SHP77 (cell line): ENCODE measurements around the gene SERTAD3.
"Not testable (repeated sequence)": the region's sequence is repeated elsewhere in the genome, so short reads cannot be mapped to it uniquely, and the experiment has no call there.

Experiments used
- DNase-seq, 2 experiments: peaks; one replicate each; lab custom pipeline; 2025; lab: John Stamatoyannopoulos, UW

Gene SERTAD3

DNA sequence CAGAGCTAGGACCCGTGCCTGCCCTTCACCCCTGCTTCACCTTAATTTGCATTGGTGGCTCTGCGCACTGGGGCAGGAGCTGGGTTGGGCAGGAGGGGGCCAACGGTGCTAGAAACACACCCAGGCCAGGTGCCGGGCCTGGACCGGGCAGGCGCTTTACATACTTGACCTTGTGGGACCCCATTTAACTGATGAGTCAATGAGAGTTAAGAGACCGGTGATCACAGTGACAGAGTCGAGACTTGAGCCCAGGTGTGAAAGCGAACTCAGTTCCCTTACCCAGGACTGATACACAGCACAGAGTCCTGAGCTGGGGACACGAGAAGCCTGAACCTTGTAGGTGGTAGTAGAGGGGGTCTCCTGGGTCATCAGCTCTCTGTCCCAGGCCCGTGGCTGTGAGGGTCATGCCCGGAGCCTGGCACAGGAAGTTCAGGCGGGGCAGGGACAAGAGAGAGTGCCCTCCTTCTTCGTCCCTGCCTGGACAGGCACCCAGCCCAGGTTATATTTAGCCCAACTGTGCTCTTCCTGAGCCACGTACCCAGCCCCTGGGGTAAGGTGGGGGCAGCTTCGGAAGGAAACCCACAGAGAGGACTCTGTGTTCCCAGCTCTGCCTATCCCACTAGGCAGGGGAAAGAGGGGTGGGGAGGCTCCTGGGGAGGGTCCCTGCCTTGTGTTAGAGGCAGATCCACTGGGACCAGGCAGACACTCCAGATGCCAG, 32.9 kb downstream of the SERTAD3 start:
- DNase-seq, result no peak

DNA sequence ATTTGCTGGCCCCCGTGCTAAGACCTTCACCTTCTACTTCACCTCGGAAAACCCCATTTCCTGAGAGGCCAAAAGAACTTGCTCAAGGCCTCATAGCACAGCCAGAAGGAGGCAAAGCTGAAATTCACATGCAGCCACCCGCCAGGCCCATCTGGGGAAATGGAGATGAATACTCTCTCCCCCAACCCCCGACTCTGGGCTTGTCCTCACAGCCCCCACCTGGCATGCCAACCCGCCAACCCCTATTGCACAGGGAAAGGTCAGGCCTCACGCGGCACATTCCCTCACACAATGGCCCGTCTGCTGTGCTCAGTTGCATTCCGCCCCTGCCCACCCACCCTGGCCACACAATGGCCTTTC, 34.1 kb downstream of the SERTAD3 start:
- no peak for DNase-seq

DNA sequence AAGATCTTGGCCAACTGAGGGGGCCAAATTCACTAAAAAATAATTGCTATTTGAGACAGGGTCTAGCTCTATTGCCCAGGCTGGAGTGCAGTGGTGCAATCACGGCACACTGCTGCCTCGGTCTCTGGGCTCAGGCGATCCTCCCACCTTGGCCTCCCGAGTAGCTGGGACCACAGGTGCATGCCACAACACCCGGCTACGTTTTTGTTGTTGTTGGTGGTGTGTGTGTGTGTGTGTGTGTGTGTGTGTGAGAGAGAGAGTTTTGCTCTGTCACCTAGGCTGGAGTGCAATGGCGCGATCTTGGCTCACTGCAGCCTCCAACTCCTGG, 35.6 kb downstream of the SERTAD3 start:
- DNase-seq, result not testable (repeated sequence)

DNA sequence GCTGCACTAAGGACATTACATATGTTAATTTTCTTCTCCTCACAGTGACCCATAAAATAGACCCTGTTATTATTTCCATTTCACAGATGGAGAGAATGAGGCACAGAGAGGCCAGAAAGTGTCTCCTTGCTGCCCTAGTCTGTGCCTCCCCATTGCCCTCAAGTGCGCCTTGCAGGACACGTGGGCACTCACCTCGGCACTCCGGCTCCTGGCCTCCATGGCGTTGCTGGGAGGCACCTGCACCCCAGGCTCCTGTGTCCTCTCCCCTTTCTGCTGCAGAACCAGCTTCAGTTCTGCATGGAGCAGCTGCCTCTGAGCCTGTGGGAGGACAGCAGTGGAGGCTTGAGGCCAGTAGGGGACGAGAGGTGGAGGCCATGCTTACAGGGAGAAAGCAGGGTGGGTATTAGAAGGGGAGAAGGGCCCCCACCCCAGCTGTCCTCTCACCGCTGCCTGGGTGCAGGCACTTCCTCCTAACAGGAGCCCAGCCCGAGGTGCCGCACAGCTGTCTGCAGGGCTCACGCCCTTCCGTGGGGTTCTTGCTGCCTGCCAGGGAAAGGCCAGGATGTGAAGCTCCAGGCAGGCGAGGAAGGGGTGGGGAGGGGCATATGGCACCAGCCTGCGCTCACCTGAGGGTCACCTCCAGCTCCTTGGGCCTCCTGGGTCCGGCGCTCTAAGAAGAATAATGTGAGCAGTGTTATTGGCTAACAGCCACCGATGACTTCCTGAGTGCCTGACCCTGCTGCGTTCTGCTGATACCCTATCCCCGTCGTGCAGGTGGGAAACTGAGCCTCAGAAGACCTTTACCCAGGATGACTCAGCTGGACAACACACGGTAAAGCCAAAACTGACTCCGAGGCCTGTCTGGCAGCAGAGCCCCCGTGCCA, 36.2 kb downstream of the SERTAD3 start:
- DNase-seq, result no peak

DNA sequence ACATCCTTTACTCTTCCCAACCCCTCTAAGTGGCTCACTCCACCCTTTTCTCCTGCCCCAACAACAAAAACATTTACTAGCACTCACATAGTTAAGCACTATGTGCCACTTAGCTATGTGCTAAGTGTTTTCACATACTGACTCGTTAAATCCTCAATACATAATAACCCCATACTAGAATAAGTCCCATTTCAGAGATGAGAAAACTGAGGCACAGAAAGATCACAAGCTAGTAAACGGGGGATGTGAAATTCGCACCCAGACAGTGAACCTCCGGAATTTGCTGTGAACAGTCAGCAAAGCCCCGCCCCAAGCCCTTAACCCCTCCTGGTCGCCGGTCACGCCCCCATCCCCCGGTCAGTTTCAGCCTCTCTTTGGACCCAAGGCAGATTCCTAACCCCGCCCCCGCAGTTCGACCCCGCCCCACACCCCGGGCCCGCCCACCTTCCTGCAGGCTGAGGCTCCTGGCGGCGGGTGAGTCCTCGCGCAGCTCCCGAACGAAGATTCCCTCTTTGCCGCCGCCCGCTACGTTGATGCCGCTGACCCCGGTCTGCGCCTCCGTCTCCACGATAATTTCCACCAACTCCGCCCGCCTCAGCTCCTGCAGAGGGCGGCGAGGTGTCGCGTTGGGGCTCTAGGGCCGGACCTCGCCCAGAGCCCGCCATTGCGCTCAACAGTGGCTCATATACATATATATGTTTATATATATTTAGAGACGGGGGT, 40.7 kb downstream of the SERTAD3 start:
- DNase-seq, result peak; percentile 89 to 91

DNA sequence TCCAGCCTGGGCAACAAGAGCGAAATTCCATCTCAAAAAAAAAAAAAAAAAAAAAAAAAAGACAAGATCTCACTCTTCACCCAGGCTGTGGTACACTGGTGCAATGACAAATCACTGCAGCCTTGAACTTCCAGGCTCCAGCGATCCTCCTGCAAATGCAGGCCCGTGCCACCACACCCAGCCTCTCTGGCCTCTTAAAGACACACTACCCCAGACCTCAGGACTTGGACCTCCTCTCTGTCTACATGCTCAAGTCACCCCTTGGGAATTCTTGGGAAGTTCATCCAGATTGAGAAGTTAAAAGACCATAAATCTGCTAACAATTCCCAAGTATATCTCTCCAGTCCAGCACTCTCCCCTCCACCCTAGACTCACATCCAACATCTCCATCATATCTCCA, 43.6 kb downstream of the SERTAD3 start:
- no peak for DNase-seq

DNA sequence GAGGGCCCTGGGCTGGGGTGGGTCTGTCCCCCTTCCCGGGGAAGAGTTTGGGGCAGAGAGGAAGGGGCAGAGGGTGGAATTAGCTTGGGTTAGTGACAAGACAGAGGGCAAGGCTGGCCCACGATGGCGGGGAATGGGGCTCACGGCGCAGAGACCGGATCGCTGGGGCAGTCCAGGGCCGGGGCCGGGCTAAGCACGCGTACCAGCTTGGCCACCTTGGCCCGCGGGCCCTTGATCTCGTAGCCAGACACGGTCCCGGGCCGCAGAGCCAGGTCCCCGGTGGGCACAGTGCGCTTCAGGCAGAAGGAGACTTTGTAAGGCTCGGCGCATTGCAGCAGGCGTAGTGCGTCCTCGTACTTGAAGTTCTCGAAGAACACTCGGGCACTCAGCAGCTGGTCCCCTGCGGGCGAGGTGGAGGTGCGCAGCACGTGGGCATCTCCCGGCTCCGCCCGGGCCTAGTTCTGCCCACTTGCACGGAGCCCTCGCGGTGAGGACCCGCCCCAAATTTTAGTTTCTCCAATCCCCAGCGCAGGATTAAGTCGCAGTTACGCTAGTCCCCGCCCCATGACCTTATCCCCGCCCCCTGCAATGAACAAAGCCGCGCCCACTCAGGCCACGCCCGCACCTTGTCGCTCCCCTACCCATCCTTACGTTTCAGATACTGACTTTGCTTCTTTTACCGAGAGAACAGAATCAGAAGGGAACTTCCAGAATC, 45.6 kb downstream of the SERTAD3 start:
- no peak for DNase-seq

DNA sequence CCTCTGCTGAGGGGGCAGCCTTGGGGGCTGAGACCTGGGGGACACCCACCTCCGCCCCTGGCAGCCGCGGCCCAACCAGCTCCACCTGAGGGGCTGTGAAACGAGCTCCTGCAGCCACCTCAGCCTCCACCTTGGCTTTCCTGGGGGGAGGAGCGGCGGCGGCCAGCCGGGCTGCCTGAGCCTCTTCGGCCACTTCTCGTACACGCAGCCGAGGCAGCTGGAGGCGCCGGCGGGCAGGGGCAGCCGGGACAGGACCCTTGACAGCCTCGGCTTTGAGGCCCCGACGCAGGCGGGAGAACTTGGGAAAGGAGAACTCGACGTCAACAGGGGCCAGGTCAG, 46.6 kb downstream of the SERTAD3 start:
- DNase-seq, result no peak

DNA sequence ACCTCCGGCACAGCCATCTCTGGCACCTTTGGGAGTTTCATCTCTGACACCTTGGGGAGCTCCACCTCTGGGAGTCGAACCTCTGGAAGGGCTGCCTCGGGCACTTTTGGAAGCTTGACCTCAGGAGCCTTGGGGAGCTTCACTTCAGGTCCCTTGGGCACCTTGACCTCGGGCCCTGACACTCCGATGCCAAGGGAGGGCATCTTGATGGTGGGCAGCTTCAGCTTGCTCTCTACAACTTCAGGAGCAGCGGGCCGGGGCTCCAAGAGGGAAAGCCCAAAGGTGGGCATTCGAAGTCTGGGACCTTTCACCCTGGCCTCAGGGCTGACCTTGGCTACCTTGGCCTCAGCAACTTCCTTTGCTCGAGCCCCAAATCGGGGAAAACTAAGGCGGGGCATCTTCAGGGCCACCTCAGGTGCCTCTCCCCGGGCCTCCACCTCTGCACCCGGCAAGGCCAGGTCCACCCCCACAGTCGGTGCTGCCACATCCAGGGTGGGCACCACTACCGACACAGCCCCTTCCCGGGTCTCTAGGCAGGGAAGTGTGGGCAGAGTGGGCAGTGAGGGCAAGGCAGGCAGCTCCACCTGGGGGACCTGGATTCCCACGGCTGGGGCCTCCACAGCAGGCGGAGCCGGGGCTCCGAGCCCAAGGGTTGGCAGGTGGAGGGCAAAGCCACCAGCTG, 47.1 kb downstream of the SERTAD3 start:
- no peak for DNase-seq

DNA sequence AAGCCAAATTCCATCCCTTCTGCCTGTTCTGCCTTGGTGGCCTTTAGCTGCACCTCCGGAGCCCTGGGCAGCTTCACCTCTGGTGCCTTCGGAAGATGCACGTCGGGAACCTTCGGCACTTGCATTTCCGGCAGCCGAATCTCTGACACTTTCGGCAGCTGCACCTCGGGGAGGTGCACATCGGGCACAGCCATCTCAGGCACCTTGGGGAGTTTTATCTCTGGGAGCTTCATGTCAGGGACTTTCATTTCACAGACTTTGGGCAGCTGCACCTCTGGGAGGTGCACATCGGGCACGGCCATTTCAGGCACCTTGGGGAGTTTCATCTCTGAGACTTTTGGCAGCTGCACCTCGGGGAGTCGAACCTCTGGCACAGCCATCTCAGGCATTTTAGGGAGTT, 48.2 kb downstream of the SERTAD3 start:
- no peak for DNase-seq

DNA sequence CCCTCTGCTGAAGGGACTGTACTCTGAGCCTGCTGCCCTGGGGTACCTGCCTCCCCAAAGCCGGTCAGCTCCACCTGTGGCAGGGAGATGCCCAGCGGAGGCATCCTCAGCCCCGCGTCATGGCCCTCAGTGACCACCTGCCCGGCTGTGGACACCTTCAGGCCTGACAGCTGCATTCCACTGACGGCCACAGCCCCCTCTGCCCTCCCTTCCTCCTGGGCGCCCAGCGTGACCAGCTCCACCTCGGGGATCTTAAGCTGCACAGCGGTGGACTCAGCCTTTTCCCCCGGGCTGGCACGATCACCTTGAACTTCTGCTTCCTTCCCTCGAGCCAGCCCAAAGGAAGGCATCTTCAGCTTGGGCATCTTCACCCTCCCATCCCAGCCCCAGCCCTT, 49.3 kb downstream of the SERTAD3 start:
- no peak for DNase-seq

DNA sequence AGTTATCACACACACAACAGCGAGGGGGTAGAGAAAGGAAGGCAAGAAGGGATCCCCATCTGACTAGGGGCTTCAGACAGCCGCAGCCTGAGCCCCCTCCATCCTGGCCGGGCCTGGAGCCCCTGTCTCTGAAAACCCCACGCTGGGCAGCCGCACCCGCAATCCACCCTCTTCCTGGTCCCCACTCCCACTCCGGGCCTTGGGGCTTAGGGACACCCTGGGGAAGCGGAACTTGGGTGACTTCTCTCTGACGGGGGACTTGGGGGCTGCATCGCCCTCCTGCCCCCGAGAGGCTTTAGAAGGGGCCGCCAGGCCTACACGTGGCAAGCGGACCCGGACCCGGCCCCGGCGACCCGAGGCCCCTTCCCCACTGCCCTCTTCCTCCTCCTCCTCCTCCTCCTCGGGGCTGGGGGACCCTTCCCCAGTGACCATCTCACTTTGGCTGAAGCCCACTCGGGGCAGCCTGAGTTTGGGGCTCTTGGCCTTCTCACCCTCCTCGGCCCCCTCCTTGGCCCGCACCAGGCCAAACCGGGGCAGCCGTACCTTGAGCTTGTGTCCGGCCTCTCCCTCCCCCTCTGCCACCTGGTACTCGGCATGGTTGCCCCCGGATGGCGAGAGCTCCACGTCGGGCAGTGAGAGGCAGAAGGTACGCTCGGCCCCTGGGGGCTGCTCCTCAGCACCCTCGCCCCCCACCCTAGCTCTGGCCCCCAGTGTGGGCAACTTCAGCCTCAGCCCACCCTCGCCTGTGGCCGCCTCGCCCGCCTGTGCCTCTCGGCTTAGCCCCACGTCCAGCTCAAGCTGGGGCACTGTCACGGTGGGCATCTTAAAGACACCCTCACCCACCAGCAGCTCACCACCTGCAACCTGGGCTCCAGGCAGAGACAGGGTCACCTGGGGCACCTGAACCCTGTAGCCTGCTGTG, 50.0 kb downstream of the SERTAD3 start:
- no peak for DNase-seq

DNA sequence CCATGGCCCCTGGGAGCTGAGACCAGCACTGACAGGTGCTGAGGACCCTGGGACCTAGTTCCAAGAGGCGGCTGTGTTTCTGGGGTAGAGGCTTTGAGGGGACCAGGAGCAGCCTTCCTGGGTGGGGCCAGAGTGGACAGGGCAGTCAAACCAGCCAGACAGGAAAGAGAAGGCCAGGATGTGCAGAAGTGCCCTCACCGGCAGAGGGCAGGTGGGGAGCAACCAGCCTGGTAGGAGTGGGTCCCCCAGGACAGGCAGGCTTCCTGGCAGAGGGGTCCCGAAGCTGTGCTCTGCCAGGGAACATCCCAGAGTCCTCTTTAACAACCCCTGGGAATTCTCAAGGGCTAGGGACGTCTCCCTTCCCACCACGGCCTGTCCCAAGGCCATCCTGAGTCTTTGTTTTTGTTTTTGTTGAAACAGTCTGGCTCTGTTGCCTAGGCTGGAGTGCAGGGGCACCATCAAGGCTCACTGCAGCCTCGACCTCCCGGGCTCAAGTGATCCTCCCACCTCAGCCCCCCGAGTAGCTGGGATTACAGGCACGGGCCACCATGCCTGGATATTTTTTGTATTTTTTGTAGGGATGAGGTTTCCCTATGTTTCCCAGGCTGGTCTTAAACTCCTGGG, 51.1 kb downstream of the SERTAD3 start:
- DNase-seq, result peak in 1 of 2 experiments; percentile 44

DNA sequence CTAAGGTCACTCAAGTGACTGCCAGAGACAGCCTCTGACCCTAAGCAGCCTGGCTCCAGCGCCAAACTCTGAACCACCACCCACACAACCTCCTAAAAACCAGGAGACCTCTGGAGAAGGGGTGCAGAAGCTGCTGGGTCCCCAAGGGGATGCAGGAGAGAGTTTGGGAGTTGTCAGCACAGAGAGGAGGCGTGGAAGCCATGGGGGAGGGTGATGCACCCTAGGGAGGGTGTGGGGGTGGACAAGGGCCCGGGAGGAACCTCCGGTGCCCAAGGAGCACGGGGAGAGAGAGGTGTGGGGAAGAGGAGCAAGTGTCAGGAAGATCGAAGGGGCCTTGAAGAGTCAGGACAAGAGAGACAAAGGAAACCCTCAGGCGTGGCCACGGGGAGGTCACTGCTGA, 52.0 kb downstream of the SERTAD3 start:
- DNase-seq, result no peak
